ENCODE measurements around the gene OR52K1. TPM values are rescaled to one million over a fixed set of nuclear protein-coding genes. Genes with fewer than 3 reads are reported as not detected.

The OR52K1 gene
- polyA plus RNA-seq, 3 donors: 1.6 TPM; not detected in 2

- H3K27ac ChIP-seq (ENCODE audit: low read depth in 1 of 2, low read length in 2 of 2): no peak overlapping the region
- no peak overlapping the region for H3K4me3 Mint-ChIP-seq
- H3K4me2 ChIP-seq (replicated peaks; ENCODE audit: extremely low read depth, low read length, poor library complexity, severe bottlenecking): no peak overlapping the region
- H3K4me1 ChIP-seq (ENCODE audit: control insufficient read depth in 1 of 2, insufficient read depth in 2 of 2, low read length in 2 of 2): peaks cover 40 to 49% of the 10 kb centered on the region in 2 donors
- peaks cover 14 to 31% of the 10 kb centered on the region in 2 donors for H3K9me3 ChIP-seq (replicated peaks in 1 of 2; ENCODE audit: control insufficient read depth in 1 of 2, insufficient read depth in 1 of 2, low read length in 2 of 2)
- peaks cover 17 to 35% (median 27%) of the 10 kb centered on the region in 7 donors for H3K9me3 Mint-ChIP-seq
- DNase-seq: no peak
- H3K36me3 Mint-ChIP-seq: peaks cover 36% of the 10 kb centered on the region in 2 donors
- H3K4me1 Mint-ChIP-seq: peaks cover 45% of the 10 kb centered on the region
- TF ChIP-seq CTCF (IDR thresholded peaks at IDR 0.05): no peak
- intact Hi-C loops (cut with micrococcal nuclease): no loop called here
- H3K79me2 ChIP-seq (ENCODE audit: insufficient read depth, low read length): no peaks in the 10 kb centered on the region
- H3K36me3 ChIP-seq (replicated peaks in 1 of 2; ENCODE audit: control insufficient read depth in 1 of 2, insufficient read depth in 2 of 2, low read length in 2 of 2): peaks cover 0 to 35% of the 10 kb centered on the region in 2 donors
- H4K20me1 ChIP-seq (ENCODE audit: insufficient read depth, low read length): no peaks in the 10 kb centered on the region
- WGBS (ENCODE audit: insufficient coverage): 89% methylated on average over 1 of the region's 1 CpG
- H3K27me3 ChIP-seq (ENCODE audit: control insufficient read depth in 2 of 2, insufficient read depth in 2 of 2, low read length in 2 of 2): no peaks in the 10 kb centered on the region
- peaks cover 0 to 2% (median 1%) of the 10 kb centered on the region in 3 donors for H3K27me3 Mint-ChIP-seq (ENCODE audit: low read depth in 3 of 3)
- no peak overlapping the region for H2AFZ ChIP-seq (ENCODE audit: insufficient read depth, low read depth, low read length, poor library complexity, severe bottlenecking)
- no peak overlapping the region for H3K9ac ChIP-seq (ENCODE audit: insufficient read depth, low read length, poor library complexity, severe bottlenecking)
- H3K4me3 ChIP-seq (replicated peaks in 1 of 3; ENCODE audit: low read depth in 2 of 3, low read length in 3 of 3): no peak overlapping the region
- no peak overlapping the region for H3K27ac Mint-ChIP-seq
These were observed 17.0 kb upstream of the OR52K1 start for GRCh38 chr11:4465407-4465806.

- H3K4me1 ChIP-seq (ENCODE audit: control insufficient read depth in 1 of 2, insufficient read depth in 2 of 2, low read length in 2 of 2): peaks cover 47 to 55% of the 10 kb centered on the region in 2 donors
- H3K27ac ChIP-seq (ENCODE audit: low read depth in 1 of 2, low read length in 2 of 2): peak overlapping the region in 1 of 2 donors; percentile 27
- intact Hi-C loops (cut with micrococcal nuclease): no loop called here
- no peaks in the 10 kb centered on the region for H3K79me2 ChIP-seq (ENCODE audit: insufficient read depth, low read length)
- peaks cover 16 to 35% (median 29%) of the 10 kb centered on the region in 7 donors for H3K9me3 Mint-ChIP-seq
- H3K36me3 Mint-ChIP-seq: peaks cover 31 to 36% of the 10 kb centered on the region in 2 donors
- H3K4me1 Mint-ChIP-seq: peaks cover 50% of the 10 kb centered on the region
- no peak overlapping the region for H3K4me3 ChIP-seq (replicated peaks in 1 of 3; ENCODE audit: low read depth in 2 of 3, low read length in 3 of 3)
- peaks cover 0 to 2% (median 1%) of the 10 kb centered on the region in 3 donors for H3K27me3 Mint-ChIP-seq (ENCODE audit: low read depth in 3 of 3)
- no peaks in the 10 kb centered on the region for H4K20me1 ChIP-seq (ENCODE audit: insufficient read depth, low read length)
- 64% methylated on average over 4 of the region's 5 CpGs for WGBS (ENCODE audit: insufficient coverage)
- peaks cover 14 to 31% of the 10 kb centered on the region in 2 donors for H3K9me3 ChIP-seq (replicated peaks in 1 of 2; ENCODE audit: control insufficient read depth in 1 of 2, insufficient read depth in 1 of 2, low read length in 2 of 2)
- no peak overlapping the region for H3K27ac Mint-ChIP-seq
- DNase-seq: no peak
- no peak overlapping the region for H3K9ac ChIP-seq (ENCODE audit: insufficient read depth, low read length, poor library complexity, severe bottlenecking)
- no peaks in the 10 kb centered on the region for H3K27me3 ChIP-seq (ENCODE audit: control insufficient read depth in 2 of 2, insufficient read depth in 2 of 2, low read length in 2 of 2)
- H3K4me3 Mint-ChIP-seq: no peak overlapping the region
- H3K36me3 ChIP-seq (replicated peaks in 1 of 2; ENCODE audit: control insufficient read depth in 1 of 2, insufficient read depth in 2 of 2, low read length in 2 of 2): peaks cover 0 to 35% of the 10 kb centered on the region in 2 donors
- no peak overlapping the region for H3K4me2 ChIP-seq (replicated peaks; ENCODE audit: extremely low read depth, low read length, poor library complexity, severe bottlenecking)
- no peak for TF ChIP-seq CTCF (IDR thresholded peaks at IDR 0.05)
- H2AFZ ChIP-seq (ENCODE audit: insufficient read depth, low read depth, low read length, poor library complexity, severe bottlenecking): no peak overlapping the region
These were observed 16.1 kb upstream of the OR52K1 start for GRCh38 chr11:4466131-4466870.

Data from CD14-positive monocyte (primary cell).